ENCODE measurements around the gene AMER2. TPM values are rescaled to one million over a fixed set of nuclear protein-coding genes. Genes with fewer than 3 reads are reported as not detected.

The AMER2 gene
- total and polyA plus RNA-seq, 2 donors = 0.01 to 1.3 TPM

DNA sequence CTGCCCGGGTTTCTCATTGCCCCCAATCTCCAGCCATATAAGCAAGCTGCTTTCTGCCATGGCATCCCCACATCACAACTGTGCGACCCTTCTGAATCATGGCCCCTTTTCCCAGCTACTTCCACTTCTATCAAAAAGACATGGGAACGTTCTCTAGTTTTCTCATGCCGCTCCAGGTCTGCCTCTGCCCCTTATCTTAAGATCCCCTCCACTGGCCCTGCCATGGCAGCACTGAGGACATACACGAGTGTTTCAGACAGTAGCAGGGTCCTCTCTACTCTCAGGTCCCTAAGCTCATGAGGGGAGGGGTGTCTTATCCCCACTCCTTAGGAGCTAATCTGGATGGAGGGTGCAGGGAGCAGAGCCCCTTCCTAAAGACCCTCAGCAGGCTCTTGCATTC, 5.5 kb upstream of the AMER2 start:
- no peaks in the 10 kb centered on the region for H3K36me3 ChIP-seq (ENCODE audit: insufficient read depth)
- no peaks in the 10 kb centered on the region for H3K4me1 ChIP-seq (ENCODE audit: insufficient read depth)
- H3K27ac ChIP-seq (ENCODE audit: low read depth) = no peak overlapping the region
- no peak for DNase-seq (ENCODE audit: extremely low spot score)
- WGBS = 85% methylated on average over 5 of the region's 5 CpGs
- no peak overlapping the region for H3K4me3 ChIP-seq (ENCODE audit: low read depth, low read length)

DNA sequence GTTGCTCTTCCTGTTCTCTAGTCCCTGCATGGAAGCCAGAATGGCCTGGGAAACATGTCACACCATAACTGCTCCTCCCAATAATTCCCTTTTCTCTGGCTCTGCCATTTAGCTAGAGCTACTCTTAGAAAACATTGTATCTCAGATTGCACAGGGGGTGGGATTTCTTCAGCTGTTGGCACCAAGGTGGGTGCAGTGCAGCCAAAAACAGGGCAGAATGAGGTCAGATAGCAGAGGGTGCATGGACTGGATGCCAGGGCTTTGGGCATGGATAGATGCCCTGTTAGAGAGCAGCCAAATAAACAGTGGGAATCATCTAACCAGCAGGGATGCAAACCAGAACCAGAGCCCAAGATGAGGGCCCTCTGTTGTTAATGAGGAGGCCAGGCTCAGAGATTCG, 4.9 kb upstream of the AMER2 start:
- Histone ChIP-seq H3K36me3 (ENCODE audit: insufficient read depth) (no peaks in the 10 kb centered on the region), H3K4me3 (ENCODE audit: low read depth, low read length) (no peak overlapping the region), H3K4me1 (ENCODE audit: insufficient read depth) (no peaks in the 10 kb centered on the region), H3K27ac (ENCODE audit: low read depth) (no peak overlapping the region)
- DNase-seq (ENCODE audit: extremely low spot score) = no peak
- WGBS = 41% methylated on average over 1 of the region's 1 CpG

DNA sequence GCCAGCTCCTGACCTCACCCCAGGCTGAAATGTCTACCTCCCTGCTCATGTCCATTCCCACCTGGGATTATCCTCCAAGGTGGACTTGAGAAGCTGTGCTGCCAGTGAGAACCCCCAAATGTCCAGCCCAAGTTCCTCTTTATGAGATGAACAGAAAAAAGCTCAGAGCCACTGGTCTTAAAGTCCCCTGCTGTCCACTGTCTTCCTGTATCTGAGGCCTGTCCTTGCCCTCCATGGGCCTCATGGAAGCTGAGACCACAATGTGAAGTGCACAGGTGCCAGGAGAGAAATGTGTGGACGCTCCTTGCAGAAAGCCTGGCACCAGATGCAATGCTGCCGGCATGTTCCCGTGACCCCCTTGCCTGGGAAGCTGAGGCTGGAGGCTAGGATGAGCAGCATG, 3.3 kb upstream of the AMER2 start:
- Histone ChIP-seq H3K4me1 (ENCODE audit: insufficient read depth) (no peaks in the 10 kb centered on the region), H3K4me3 (ENCODE audit: low read depth, low read length) (no peak overlapping the region), H3K36me3 (ENCODE audit: insufficient read depth) (no peaks in the 10 kb centered on the region), H3K27ac (ENCODE audit: low read depth) (no peak overlapping the region)
- WGBS = 93% methylated on average over 3 of the region's 3 CpGs
- DNase-seq (ENCODE audit: extremely low spot score) = no peak

DNA sequence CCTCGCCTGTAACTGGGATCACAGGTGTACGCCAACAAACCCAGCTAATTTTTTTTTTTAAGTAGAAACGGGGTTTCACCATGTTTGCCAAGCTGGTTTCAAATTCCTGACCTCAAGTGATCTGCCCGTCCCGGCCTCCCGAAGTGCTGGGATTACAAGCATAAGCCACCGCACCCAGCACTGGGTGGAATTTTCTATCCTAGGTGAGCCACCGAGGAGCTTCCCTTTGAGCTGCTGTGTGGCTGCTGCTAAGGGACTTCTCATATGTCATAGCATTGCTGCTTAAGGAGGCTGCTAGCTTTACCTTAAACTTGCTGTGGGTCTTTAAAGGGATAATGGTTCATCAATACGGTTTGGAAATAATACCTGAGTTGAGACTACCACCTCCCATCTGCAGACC, 2.9 kb upstream of the AMER2 start:
- H3K4me3 ChIP-seq (ENCODE audit: low read depth, low read length) = no peak overlapping the region
- no peak for DNase-seq (ENCODE audit: extremely low spot score)
- no peaks in the 10 kb centered on the region for H3K36me3 ChIP-seq (ENCODE audit: insufficient read depth)
- H3K4me1 ChIP-seq (ENCODE audit: insufficient read depth) = no peaks in the 10 kb centered on the region
- no peak overlapping the region for H3K27ac ChIP-seq (ENCODE audit: low read depth)
- 81% methylated on average over 9 of the region's 9 CpGs for WGBS

DNA sequence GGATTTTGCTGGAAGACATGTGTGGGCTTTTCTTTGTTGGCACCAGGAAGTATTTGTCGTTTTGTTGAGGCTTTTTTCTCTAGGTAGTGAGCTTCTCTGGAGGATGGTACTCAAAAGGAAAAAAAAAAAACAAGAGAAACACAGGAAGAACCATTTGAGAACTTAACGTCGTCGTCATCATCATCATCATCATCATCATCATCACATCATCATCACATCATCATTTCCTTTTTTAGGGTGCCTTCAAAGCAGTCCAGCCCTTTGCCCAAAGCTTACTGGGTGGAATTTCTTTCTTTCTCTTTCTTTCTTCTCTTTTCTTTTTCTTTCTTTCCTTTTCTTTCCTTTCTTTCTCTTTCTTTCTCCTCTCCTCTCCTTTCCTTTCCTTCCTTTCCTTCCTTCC, 2.2 kb upstream of the AMER2 start:
- DNase-seq (ENCODE audit: extremely low spot score) = no peak

DNA sequence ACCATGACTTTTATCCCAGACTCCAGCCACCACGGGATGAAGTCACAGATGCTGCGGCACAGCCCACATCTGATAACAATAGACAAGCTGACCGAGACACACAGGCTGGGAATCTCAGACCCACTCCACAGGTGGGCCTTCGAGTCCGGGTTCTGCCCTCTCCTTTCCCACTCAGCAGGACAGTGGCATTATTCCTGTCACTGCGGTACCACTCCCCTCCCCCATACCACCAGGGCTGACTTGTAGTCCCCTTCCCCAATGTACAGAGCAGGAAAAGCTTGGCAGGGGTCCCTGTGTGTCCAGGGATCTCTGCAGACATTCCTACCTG, 179 bp upstream of the AMER2 start:
- H3K36me3 ChIP-seq (ENCODE audit: insufficient read depth) = no peaks in the 10 kb centered on the region
- DNase-seq (ENCODE audit: extremely low spot score) = no peak
- H3K4me1 ChIP-seq (ENCODE audit: insufficient read depth) = no peaks in the 10 kb centered on the region
- no peak overlapping the region for H3K27ac ChIP-seq (ENCODE audit: low read depth)
- no peak overlapping the region for H3K4me3 ChIP-seq (ENCODE audit: low read depth, low read length)
- WGBS = 37% methylated on average over 6 of the region's 6 CpGs

More for the DNA sequence above, 2.2 kb upstream of the AMER2 start:
- H3K4me1 ChIP-seq (ENCODE audit: insufficient read depth) = no peaks in the 10 kb centered on the region
- no peak overlapping the region for H3K27ac ChIP-seq (ENCODE audit: low read depth)
- H3K36me3 ChIP-seq (ENCODE audit: insufficient read depth) = no peaks in the 10 kb centered on the region
- H3K4me3 ChIP-seq (ENCODE audit: low read depth, low read length) = no peak overlapping the region
- 62% methylated on average over 4 of the region's 4 CpGs for WGBS

DNA sequence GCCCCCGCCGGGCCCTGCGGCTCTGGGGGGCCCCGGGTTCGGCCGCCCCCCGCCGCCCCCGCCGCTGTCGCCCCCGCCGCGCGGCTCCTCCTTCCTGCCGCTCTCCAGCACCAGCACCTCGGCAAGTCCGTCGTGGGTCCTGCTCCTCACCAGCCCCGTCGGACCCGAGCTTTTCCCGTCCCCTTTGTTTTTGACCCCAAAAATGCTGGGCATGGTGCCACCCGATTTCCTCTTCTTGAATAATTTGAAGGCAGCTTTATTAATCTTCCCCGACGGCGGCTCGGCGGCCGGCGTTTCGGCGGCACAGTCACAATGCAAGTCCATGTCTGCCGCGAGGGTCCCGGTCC, 945 bp downstream of the AMER2 start:
- no peak for DNase-seq (ENCODE audit: extremely low spot score)
- Histone ChIP-seq H3K27ac (ENCODE audit: low read depth) (no peak overlapping the region), H3K36me3 (ENCODE audit: insufficient read depth) (no peaks in the 10 kb centered on the region), H3K4me1 (ENCODE audit: insufficient read depth) (no peaks in the 10 kb centered on the region), H3K4me3 (ENCODE audit: low read depth, low read length) (peak overlapping the region; percentile 36)
- WGBS = under 1% methylated on average over 36 of the region's 36 CpGs

DNA sequence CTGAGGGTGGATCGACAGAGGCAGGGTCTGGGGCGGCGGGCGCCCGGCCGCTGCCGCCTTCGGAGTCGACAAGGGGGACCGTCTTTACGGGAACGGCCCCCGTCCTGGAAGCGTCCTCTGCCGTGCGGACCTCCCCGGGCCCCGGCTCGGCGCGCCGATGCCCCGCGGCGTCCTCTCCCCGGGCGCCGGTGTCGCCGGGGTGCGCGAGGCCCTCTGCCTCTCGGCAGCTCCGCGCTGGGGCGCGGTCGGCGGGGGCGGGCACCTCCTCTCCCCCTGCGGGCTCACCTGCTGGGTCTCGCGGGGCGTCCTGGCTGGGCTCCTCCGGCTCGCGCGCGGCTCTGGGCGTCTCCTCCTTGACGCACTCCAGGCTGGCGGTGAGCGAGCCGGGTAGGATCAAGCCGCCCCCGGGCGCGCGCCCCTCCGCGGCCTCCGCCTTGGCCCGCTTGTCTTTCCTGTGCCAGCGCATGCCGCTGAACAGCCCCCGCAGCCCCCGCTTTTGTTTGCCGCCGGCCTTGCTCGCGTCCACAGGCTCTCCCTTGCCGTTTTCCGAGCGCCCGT, 1.5 kb downstream of the AMER2 start:
- peak overlapping the region; percentile 36 for H3K4me3 ChIP-seq (ENCODE audit: low read depth, low read length)
- no peak overlapping the region for H3K27ac ChIP-seq (ENCODE audit: low read depth)
- DNase-seq (ENCODE audit: extremely low spot score) = no peak
- 1% methylated on average over 75 of the region's 75 CpGs for WGBS
- H3K36me3 ChIP-seq (ENCODE audit: insufficient read depth) = no peaks in the 10 kb centered on the region
- no peaks in the 10 kb centered on the region for H3K4me1 ChIP-seq (ENCODE audit: insufficient read depth)

DNA sequence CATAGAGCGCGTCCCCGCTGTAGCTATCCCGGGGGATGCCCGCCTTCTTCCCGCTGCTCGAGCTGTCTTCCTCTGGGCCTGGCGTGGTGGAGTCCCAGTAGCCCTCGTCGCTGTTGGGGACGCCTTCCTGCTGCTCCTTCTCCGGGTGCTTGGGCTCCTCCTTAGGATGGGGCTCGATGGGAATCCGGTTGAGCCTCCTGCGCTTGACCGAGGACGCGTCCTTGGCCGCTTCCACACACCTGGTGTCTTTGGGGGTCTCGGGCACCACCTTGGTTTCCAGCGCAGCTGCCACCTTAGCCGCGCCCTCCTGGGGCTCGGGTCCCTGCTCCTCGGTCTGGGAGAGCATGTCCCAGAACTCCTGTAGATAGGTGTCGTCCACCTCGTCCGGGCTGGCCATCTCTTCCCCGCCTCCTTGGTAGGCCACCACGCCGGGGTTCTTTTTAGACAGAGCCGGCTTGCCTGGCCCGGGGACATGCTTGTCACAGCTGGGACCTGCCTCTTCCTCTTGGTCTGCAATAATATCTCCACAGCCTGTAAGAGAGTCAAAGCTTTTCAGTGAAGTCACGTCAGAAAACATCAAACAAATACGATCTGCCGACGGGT, 2.0 kb downstream of the AMER2 start:
- H3K27ac ChIP-seq (ENCODE audit: low read depth) = no peak overlapping the region
- no peaks in the 10 kb centered on the region for H3K4me1 ChIP-seq (ENCODE audit: insufficient read depth)
- 77% methylated on average over 37 of the region's 37 CpGs for WGBS
- H3K36me3 ChIP-seq (ENCODE audit: insufficient read depth) = no peaks in the 10 kb centered on the region
- DNase-seq (ENCODE audit: extremely low spot score) = no peak
- no peak overlapping the region for H3K4me3 ChIP-seq (ENCODE audit: low read depth, low read length)

DNA sequence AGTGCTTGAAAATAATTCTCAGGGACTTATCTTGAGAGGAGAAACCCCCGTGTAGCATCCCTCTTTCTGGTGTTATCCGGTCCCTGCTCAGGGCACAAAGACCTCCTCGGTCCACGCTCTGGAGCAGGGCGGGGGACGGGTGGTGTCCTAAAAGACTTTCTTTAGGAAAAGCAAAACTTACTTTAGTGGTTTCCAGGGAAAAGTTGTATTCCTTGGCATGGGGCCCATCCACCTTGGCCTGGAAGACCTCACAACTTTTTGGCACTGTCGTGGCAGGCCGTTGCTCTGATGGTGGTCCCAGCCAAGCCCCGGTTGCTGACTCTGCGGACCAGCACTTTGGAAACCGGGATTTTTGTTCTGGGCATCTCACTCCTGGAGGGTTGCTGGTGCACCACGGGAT, 2.7 kb downstream of the AMER2 start:
- no peak overlapping the region for H3K4me3 ChIP-seq (ENCODE audit: low read depth, low read length)
- H3K4me1 ChIP-seq (ENCODE audit: insufficient read depth) = no peaks in the 10 kb centered on the region
- no peak overlapping the region for H3K27ac ChIP-seq (ENCODE audit: low read depth)
- 66% methylated on average over 12 of the region's 12 CpGs for WGBS
- no peak for DNase-seq (ENCODE audit: extremely low spot score)
- no peaks in the 10 kb centered on the region for H3K36me3 ChIP-seq (ENCODE audit: insufficient read depth)

DNA sequence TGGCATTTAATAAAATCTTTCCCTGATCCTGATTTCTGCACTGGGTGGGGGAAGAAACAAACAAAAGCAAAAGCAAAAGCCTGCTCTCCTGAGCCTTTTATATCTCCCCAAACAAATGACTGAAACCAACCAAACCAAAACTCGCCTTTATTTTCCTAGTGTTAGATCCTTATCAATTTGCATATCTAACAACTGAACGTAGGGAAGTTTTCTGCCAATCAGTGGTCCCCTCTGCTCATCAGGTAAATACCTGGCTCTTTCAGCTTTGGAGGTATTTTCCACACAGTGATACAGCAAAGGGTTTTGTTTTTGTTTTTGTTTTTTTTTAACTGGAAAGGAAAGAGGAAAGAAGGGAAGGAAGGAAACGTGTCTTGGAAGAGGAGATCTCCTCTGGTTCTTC, 3.3 kb downstream of the AMER2 start:
- Histone ChIP-seq H3K4me3 (ENCODE audit: low read depth, low read length) (no peak overlapping the region), H3K4me1 (ENCODE audit: insufficient read depth) (no peaks in the 10 kb centered on the region), H3K36me3 (ENCODE audit: insufficient read depth) (no peaks in the 10 kb centered on the region), H3K27ac (ENCODE audit: low read depth) (no peak overlapping the region)
- 36% methylated on average over 3 of the region's 3 CpGs for WGBS
- no peak for DNase-seq (ENCODE audit: extremely low spot score)

DNA sequence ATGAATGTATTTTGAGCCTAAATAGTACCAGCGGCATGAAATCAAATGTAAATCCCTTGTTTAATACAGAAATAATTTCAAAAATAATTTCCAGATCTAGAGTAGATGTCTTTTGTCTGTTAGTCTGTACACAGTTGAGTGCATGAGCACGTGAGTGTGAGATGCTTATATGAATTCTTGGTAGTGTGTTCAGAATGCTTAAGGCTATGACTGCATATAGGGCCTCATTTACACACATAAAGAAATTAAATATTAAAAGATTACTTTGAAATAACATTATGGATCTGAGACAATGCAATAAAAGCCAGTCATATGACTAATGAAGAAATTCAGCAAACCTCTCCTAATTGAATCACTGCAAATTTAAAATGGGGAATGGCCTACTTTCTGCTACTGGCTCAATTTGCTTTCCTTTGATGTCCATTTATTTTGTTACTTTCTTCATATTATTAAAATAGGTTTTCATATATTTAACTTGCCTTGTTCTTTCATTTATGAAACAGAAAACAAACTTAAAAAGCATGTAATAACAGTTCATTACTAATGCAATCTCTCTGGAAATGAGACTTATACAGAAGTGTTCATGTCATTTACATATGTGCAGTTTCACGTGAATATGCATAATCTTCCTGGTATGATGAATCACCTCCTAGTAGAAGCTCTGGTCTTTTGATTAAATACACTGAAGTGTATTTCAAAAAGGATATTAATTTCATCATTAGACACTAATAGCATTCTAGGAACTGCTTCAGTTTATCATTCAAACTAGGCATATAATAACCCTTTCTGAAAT, 4.5 kb downstream of the AMER2 start:
- H3K36me3 ChIP-seq (ENCODE audit: insufficient read depth) = no peaks in the 10 kb centered on the region
- WGBS = 78% methylated on average over 3 of the region's 3 CpGs
- H3K4me1 ChIP-seq (ENCODE audit: insufficient read depth) = no peaks in the 10 kb centered on the region
- DNase-seq (ENCODE audit: extremely low spot score) = no peak
- H3K27ac ChIP-seq (ENCODE audit: low read depth) = no peak overlapping the region
- H3K4me3 ChIP-seq (ENCODE audit: low read depth, low read length) = no peak overlapping the region

DNA sequence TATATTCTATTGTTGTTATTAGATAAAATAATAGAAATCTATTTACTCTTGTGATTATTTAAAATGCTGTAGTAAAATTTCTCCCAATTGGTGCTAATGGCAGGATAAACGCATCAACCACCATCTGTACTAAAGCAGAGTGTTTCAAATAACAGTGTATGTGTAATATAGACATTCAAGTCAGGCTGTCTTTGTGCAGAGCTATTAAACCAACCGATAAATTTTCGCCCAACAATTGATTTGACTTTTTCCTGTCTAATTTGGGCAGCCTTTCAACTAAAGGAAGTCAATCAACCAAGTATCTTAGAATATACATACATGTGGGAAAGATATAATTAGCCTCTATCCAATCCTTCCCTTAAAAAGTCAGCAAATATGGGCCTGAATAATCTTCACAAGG, 5.8 kb downstream of the AMER2 start:
- no peaks in the 10 kb centered on the region for H3K36me3 ChIP-seq (ENCODE audit: insufficient read depth)
- H3K4me3 ChIP-seq (ENCODE audit: low read depth, low read length) = no peak overlapping the region
- H3K27ac ChIP-seq (ENCODE audit: low read depth) = no peak overlapping the region
- no peak for DNase-seq (ENCODE audit: extremely low spot score)
- H3K4me1 ChIP-seq (ENCODE audit: insufficient read depth) = no peaks in the 10 kb centered on the region
- 81% methylated on average over 3 of the region's 3 CpGs for WGBS

DNA sequence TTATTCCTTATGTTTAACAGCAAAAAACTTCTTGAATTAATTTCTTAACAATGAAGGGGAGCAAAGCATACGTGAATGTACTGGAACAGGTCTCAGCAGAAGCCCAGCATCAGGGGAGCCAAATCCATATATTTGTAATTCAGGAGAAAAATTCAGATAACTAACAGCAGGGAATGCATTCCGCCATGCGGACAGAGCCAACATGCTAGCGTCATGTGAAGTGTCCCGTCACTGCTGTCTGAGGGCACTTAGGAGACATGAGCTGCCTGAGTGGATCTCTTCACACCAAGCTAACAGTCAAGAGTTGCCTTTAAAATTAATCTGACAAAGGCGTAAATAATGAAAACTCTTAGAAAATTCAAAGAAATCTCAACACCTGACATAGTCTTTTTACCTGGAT, 6.4 kb downstream of the AMER2 start:
- WGBS = 52% methylated on average over 6 of the region's 6 CpGs
- DNase-seq (ENCODE audit: extremely low spot score) = no peak
- Histone ChIP-seq H3K36me3 (ENCODE audit: insufficient read depth) (no peaks in the 10 kb centered on the region), H3K4me1 (ENCODE audit: insufficient read depth) (no peaks in the 10 kb centered on the region), H3K27ac (ENCODE audit: low read depth) (no peak overlapping the region), H3K4me3 (ENCODE audit: low read depth, low read length) (no peak overlapping the region)

Measured in urinary bladder (tissue), 4 donors.